ENCODE measurements around the gene TERT.
"Not testable (repeated sequence)": the region's sequence is repeated elsewhere in the genome, so short reads cannot be mapped to it uniquely, and the experiment has no call there.

Gene TERT

GRCh38 chr5:1294835-1295649, at the start of gene TERT:
Gene TERT (minus strand): TSS chr5:1295068. CDS start chr5:1294989, 79 bp downstream.
- DNase-seq (ENCODE audit: low spot score): peak; percentile 83

GRCh38 chr5:1343931-1344901, 49.3 kb upstream of the TERT start:
- no peak for DNase-seq (ENCODE audit: low spot score)

- no peak for DNase-seq (ENCODE audit: low spot score)
These were observed 48.5 kb upstream of the TERT start for GRCh38 chr5:1343315-1343751.

GRCh38 chr5:1342711-1343110, 47.8 kb upstream of the TERT start:
- DNase-seq (ENCODE audit: low spot score): not testable (repeated sequence)

GRCh38 chr5:1342268-1342667, 47.4 kb upstream of the TERT start:
- no peak for DNase-seq (ENCODE audit: low spot score)

GRCh38 chr5:1341863-1342262, 47.0 kb upstream of the TERT start:
- DNase-seq (ENCODE audit: low spot score): no peak

- not testable (repeated sequence) for DNase-seq (ENCODE audit: low spot score)
These were observed 44.9 kb upstream of the TERT start for GRCh38 chr5:1339818-1340210.

GRCh38 chr5:1339139-1339817, 44.4 kb upstream of the TERT start:
- DNase-seq (ENCODE audit: low spot score): not testable (repeated sequence)

GRCh38 chr5:1338506-1339070, 43.7 kb upstream of the TERT start:
- no peak for DNase-seq (ENCODE audit: low spot score)

- no peak for DNase-seq (ENCODE audit: low spot score)
These were observed 43.3 kb upstream of the TERT start for GRCh38 chr5:1338196-1338490.

- no peak for DNase-seq (ENCODE audit: low spot score)
These were observed 42.8 kb upstream of the TERT start for GRCh38 chr5:1337489-1338195.

- no peak for DNase-seq (ENCODE audit: low spot score)
These were observed 42.1 kb upstream of the TERT start for GRCh38 chr5:1336749-1337488.

GRCh38 chr5:1336106-1336561, 41.3 kb upstream of the TERT start:
- no peak for DNase-seq (ENCODE audit: low spot score)

GRCh38 chr5:1335540-1336095, 40.8 kb upstream of the TERT start:
- DNase-seq (ENCODE audit: low spot score): no peak

GRCh38 chr5:1334831-1335539, 40.1 kb upstream of the TERT start:
- DNase-seq (ENCODE audit: low spot score): no peak

- DNase-seq (ENCODE audit: low spot score): no peak
These were observed 39.1 kb upstream of the TERT start for GRCh38 chr5:1333986-1334385.

GRCh38 chr5:1333286-1333685, 38.4 kb upstream of the TERT start:
- DNase-seq (ENCODE audit: low spot score): not testable (repeated sequence)

GRCh38 chr5:1332461-1333001, 37.7 kb upstream of the TERT start:
- no peak for DNase-seq (ENCODE audit: low spot score)

GRCh38 chr5:1331861-1332405, 37.1 kb upstream of the TERT start:
- no peak for DNase-seq (ENCODE audit: low spot score)

Measured in CD4-positive, alpha-beta T cell treated with Interleukin-6 at 100 ng/mL for 8 hours (primary cell).